B cell (primary cell): ENCODE results near the gene NPAS3. TPM values are rescaled to one million over a fixed set of nuclear protein-coding genes. Genes with fewer than 3 reads are reported as not detected.

Experiments used
- ATAC-seq: fragments of 200-7000 bp; cut with Tn5 transposase; one replicate; pipeline ENCODE4 v1.10.0; 2021; ENCODE audit warnings: low read depth, mild to moderate bottlenecking, moderate number of reproducible peaks, moderate library complexity
- CTCF ChIA-PET: fragments of 350-600 bp; sonication (Branson Sonifier 250); formaldehyde crosslinking; loops from one replicate; lab custom pipeline; 2021; ENCODE audit warnings: antibody characterized with exemption, inconsistent platforms; lab: Charles Lee
- POLR2A ChIA-PET: fragments of 350-600 bp; sonication (Branson Sonifier 250); formaldehyde crosslinking; loops from one replicate; lab custom pipeline; 2021; ENCODE audit warnings: antibody characterized with exemption; lab: Charles Lee
- DNase-seq: peaks from one replicate; pipeline ENCODE4 v3.0.0; 2013
- H2AFZ ChIP-seq: 2 replicates; pipeline ENCODE4 v1.6.1; 2012; ENCODE audit warnings: mild to moderate bottlenecking, low read depth, low read length; ENCODE audit not compliant: insufficient read depth, poor library complexity, severe bottlenecking
- H3K27ac ChIP-seq, 2 donors: 1 replicate in 1 of 2; 2 replicates in 1 of 2; pipeline ENCODE4 v1.5.1; 2012 to 2013; ENCODE audit warnings: low read length in 2 of 2, mild to moderate bottlenecking in 2 of 2, moderate library complexity in 1 of 2
- H3K27me3 ChIP-seq, 4 experiments: fragments of 200-600 bp in 1 of 4; sonication (generic) in 1 of 4; replicated peaks in 1 of 4; 1 replicate in 2 of 4; 2 replicates in 2 of 4; pipeline versions ENCODE4 v1.6.1 to v1.7.0; 2013 to 2016; ENCODE audit warnings: low read length in 3 of 4, mild to moderate bottlenecking in 2 of 4, mixed read lengths in 1 of 4, moderate library complexity in 1 of 4; ENCODE audit not compliant: insufficient read depth in 4 of 4, control insufficient read depth in 3 of 4; ENCODE audit errors: control extremely low read depth in 1 of 4
- H3K36me3 ChIP-seq, 2 experiments: replicated peaks in 1 of 2; 1 replicate in 1 of 2; 2 replicates in 1 of 2; pipeline versions ENCODE4 v1.6.1 to v1.7.1; 2013; ENCODE audit warnings: low read length in 1 of 2; ENCODE audit not compliant: insufficient read depth in 2 of 2, control insufficient read depth in 1 of 2; ENCODE audit errors: control extremely low read depth in 1 of 2, extremely low read depth in 1 of 2
- H3K4me1 ChIP-seq, 2 donors: fragments of 200-600 bp in 1 of 2; sonication (generic) in 1 of 2; 1 replicate in 1 of 2; 2 replicates in 1 of 2; pipeline versions ENCODE4 v1.5.1 to v1.6.1; 2013 to 2017; ENCODE audit warnings: low read length in 2 of 2; ENCODE audit not compliant: control insufficient read depth in 2 of 2, insufficient read depth in 2 of 2
- H3K4me2 ChIP-seq: replicated peaks from 2 replicates; pipeline ENCODE3; 2012; ENCODE audit warnings: mild to moderate bottlenecking, low read depth, low read length; ENCODE audit not compliant: poor library complexity, severe bottlenecking
- H3K4me3 ChIP-seq, 5 experiments: fragments of 200-600 bp in 1 of 5; sonication (generic) in 1 of 5; 1 replicate in 3 of 5; 2 replicates in 2 of 5; pipeline versions ENCODE4 v1.5.1 to v1.7.0; 2011 to 2016; ENCODE audit warnings: low read length in 4 of 5, mild to moderate bottlenecking in 4 of 5, low read depth in 2 of 5, control low read depth in 1 of 5, moderate library complexity in 1 of 5; ENCODE audit not compliant: insufficient read depth in 1 of 5; ENCODE audit errors: control extremely low read depth in 1 of 5, extremely low read depth in 1 of 5
- H3K79me2 ChIP-seq: fragments of 200-600 bp; sonication (generic); one replicate; pipeline ENCODE4 v1.6.0; 2016; ENCODE audit warnings: low read length; ENCODE audit not compliant: control insufficient read depth, insufficient read depth
- H3K9ac ChIP-seq: fragments of 200-600 bp; sonication (generic); 2 replicates; pipeline ENCODE4 v1.6.1; 2017; ENCODE audit warnings: mild to moderate bottlenecking, low read length, moderate library complexity
- H3K9me3 ChIP-seq, 3 donors: one replicate each; pipeline versions ENCODE4 v1.6.1 to v1.7.1; 2013; ENCODE audit warnings: low read length in 2 of 3; ENCODE audit not compliant: control insufficient read depth in 2 of 3, insufficient read depth in 1 of 3; ENCODE audit errors: control extremely low read depth in 1 of 3
- H4K20me1 ChIP-seq: 2 replicates; pipeline ENCODE4 v1.6.0; 2012; ENCODE audit warnings: mild to moderate bottlenecking, low read length; ENCODE audit not compliant: insufficient read depth, control insufficient read depth, poor library complexity, severe bottlenecking
- H3K27ac Mint-ChIP-seq: one replicate; pipeline ENCODE4 v1.8.0; 2021; ENCODE audit warnings: mixed read lengths
- H3K27me3 Mint-ChIP-seq: one replicate; pipeline ENCODE4 v1.8.0; 2021; ENCODE audit warnings: mixed read lengths
- H3K4me1 Mint-ChIP-seq: one replicate; pipeline ENCODE4 v1.8.0; 2021; ENCODE audit warnings: mixed read lengths
- H3K4me3 Mint-ChIP-seq: one replicate; pipeline ENCODE4 v1.8.0; 2021; ENCODE audit warnings: mixed read lengths
- H3K9me3 Mint-ChIP-seq: one replicate; pipeline ENCODE4 v1.8.0; 2022; ENCODE audit warnings: mixed read lengths; ENCODE audit not compliant: insufficient read depth
- CTCF ChIP-seq: fragments of 200-600 bp; IDR thresholded peaks from one replicate; pipeline ENCODE4 v1.8.0; 2022; ENCODE audit warnings: antibody characterized with exemption, mild to moderate bottlenecking
- EZH2 ChIP-seq: IDR thresholded peaks from 2 replicates; pipeline ENCODE4 v1.6.1; 2012; ENCODE audit warnings: borderline replicate concordance, low read depth, mild to moderate bottlenecking, moderate library complexity, low read length; ENCODE audit not compliant: insufficient read depth, poor library complexity, severe bottlenecking
- WGBS: methylation state at CpG from one replicate; pipeline ENCODE4 v1.1.5; 2013; ENCODE audit warnings: missing lambda C conversion rate; ENCODE audit not compliant: insufficient coverage; 5-methylcytosine and 5-hydroxymethylcytosine counted together
- intact Hi-C: fragments of 100-400 bp; cut with micrococcal nuclease; formaldehyde crosslinking; loops from one replicate; pipeline ENCODE4 v1.10.0; 2022
- polyA plus RNA-seq: library from polyadenylated mRNA; depleted of rRNA; stranded (reverse); fragments of >200 nt; gene quantifications from 2 replicates; pipeline ENCODE4 v1.2.3, GENCODE V29; 2012
- total RNA-seq, 2 donors: library from RNA; stranded (reverse); fragments of 120-200 nt in 1 of 2; gene quantifications; 1 replicate in 1 of 2; 2 replicates in 1 of 2; pipeline versions ENCODE4 v1.2.3 to v1.2.4, GENCODE V29; 2013 to 2022

The NPAS3 gene
- total and polyA plus RNA-seq, 2 donors (not counting 1 experiment from before 2014, with no cell fraction given) = not detected

GRCh38 chr14:33063521-33063920, 124.8 kb downstream of the NPAS3 start:
- no peak overlapping the region for H3K4me3 Mint-ChIP-seq
- H3K27me3 Mint-ChIP-seq = no peaks in the 10 kb centered on the region
- WGBS = no CpG with 5 or more reads among the region's 4 CpGs
- no peaks in the 10 kb centered on the region for H3K79me2 ChIP-seq
- no peak overlapping the region for H3K27ac Mint-ChIP-seq
- intact Hi-C loops = no loop called here
- no peak for DNase-seq
- H3K9me3 Mint-ChIP-seq = no peaks in the 10 kb centered on the region
- CTCF ChIA-PET = no interaction called here
- H3K4me1 Mint-ChIP-seq = no peaks in the 10 kb centered on the region
- H3K4me3 ChIP-seq = no peak overlapping the region
- no peak overlapping the region for H3K4me2 ChIP-seq
- H3K9me3 ChIP-seq = no peaks in the 10 kb centered on the region
- H3K4me1 ChIP-seq = no peaks in the 10 kb centered on the region
- no peak overlapping the region for H2AFZ ChIP-seq
- no peaks in the 10 kb centered on the region for H3K36me3 ChIP-seq
- no peak overlapping the region for H3K27ac ChIP-seq
- ATAC-seq = no peak
- no peak overlapping the region for H3K9ac ChIP-seq
- TF ChIP-seq CTCF (no peak), EZH2 (no peak)
- POLR2A ChIA-PET = no interaction called here
- no peaks in the 10 kb centered on the region for H4K20me1 ChIP-seq
- H3K27me3 ChIP-seq = no peaks in the 10 kb centered on the region

- DNase-seq = no peak
- no peak for ATAC-seq
- Mint-ChIP-seq H3K4me3 (no peak overlapping the region), H3K27ac (no peak overlapping the region), H3K4me1 (no peaks in the 10 kb centered on the region), H3K27me3 (no peaks in the 10 kb centered on the region), H3K9me3 (no peaks in the 10 kb centered on the region)
- H3K79me2 ChIP-seq = no peaks in the 10 kb centered on the region
- intact Hi-C loops = no loop called here
- H3K36me3 ChIP-seq = no peaks in the 10 kb centered on the region
- POLR2A ChIA-PET = no interaction called here
- no peak overlapping the region for H3K9ac ChIP-seq
- no peak for TF ChIP-seq CTCF
- no peak for TF ChIP-seq EZH2
- no peak overlapping the region for H3K4me3 ChIP-seq
- CTCF ChIA-PET = no interaction called here
- H3K27me3 ChIP-seq = no peaks in the 10 kb centered on the region
- no peaks in the 10 kb centered on the region for H3K9me3 ChIP-seq
- H3K27ac ChIP-seq = no peak overlapping the region
- H4K20me1 ChIP-seq = no peaks in the 10 kb centered on the region
- H3K4me1 ChIP-seq = no peaks in the 10 kb centered on the region
- H2AFZ ChIP-seq = no peak overlapping the region
- no peak overlapping the region for H3K4me2 ChIP-seq
These were observed 127.0 kb downstream of the NPAS3 start for GRCh38 chr14:33065634-33066033.
